Measurements from ENCODE around the gene PHOSPHO1.

DNA sequence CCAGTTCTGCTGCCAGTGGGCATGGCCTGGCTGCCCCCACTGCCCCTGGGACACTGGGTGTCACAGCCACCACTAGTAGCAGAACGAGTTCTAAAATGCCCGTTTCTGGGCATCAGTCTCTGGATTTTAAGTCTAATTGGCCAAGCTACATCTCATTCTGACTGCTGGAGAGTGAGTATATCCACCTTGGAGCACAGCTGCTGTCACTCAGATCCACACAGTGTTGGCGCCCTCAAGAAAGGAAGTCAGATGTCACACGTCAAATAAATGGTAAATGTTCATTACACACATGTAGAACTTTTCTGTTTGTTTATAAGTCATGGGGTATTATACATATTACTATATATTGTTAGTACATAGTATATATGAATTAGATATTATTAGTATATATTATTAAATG, 39.7 kb downstream of the PHOSPHO1 start:
- TF ChIP-seq POLR2AphosphoS5 (IDR thresholded peaks at IDR 0.05; ENCODE audit: low read depth, low read length) (no peak), POLR2A (IDR thresholded peaks at IDR 0.05; ENCODE audit: low read depth, low read length) (no peak)
